ENCODE results near the gene SST.
"Not testable (repeated sequence)": the region's sequence is repeated elsewhere in the genome, so short reads cannot be mapped to it uniquely, and the experiment has no call there.

The SST gene

GRCh38 chr3:187681756-187682155, 11.6 kb upstream of the SST start:
- DNase-seq = not testable (repeated sequence)

DNA sequence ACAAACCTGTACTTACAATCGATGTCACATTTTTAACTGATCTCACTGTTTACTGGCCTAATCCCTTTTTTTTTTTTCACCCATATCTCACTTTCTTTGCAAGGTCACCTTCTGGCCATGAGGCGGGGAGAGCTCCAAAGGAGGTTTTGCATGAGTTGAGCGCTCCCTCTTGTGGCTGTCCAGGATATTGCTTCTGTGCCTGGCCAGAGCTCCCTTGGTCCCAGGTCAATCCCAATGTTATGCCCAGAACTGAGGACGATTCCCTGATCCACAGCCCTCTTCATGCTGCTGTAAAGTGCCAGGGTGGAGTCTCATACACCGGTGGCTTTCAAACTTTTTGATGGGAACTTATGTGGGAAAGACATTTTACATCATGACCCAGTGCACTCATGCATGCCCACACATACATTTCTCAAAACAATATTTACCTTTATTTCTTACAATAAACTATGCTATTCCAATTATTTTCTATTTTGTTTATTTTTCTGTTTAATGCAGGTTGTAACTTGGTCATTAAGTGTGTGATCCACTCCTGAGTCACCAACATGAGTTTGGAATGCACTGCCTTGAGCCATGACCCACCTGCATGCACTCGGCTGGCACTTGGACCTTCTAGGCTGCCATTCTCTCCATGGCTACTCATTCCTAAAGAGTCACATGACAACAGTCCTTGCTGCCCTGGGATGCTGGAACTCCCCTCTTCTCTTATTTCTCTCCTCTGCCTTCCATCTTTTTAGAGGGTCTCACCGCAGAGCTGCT, 9.6 kb upstream of the SST start:
- no peak for DNase-seq

DNA sequence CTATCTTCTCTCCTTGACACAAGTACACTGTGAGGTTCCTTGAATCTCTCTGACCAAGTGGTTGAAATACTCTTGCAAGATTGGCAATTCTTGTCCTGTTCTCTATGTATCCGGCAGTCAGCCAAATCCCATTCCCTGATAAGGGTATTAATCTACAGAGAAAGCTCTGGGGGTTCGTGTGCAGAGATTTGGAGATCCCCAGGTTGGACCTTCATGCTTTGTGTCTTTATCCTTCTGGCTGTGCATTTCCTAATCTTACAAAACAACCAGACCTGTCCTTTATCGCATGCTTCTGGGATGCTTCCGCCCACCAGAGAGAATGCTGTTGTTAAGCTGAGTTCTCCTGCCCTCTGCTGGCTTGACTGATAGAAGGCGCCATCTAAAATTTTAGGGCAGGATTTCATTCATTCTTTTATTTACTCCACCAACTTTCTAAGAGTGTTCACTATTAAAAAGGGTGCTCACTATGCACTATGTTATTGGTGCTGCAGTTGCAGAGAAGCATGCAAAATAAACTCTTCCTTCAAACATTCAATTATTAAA, 8.6 kb upstream of the SST start:
- DNase-seq = no peak

DNA sequence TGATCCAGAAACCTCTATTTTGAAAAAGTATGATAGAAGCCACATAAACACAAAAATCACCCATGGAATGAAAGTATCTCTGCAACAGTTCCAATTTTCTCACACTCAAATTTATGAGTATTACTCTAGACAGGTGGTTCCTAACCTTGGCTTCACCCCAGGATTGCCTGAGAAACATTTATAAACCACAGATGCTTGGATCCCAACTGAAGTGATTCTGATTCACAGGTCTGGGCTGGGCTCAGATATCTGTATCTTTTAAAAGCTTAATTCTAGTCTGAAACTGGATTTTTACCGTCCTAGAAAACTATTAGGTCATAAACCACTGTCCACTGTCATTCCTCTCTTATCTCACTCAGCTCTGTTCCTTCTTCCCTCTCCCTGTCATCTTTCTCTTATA, 7.4 kb upstream of the SST start:
- no peak for DNase-seq

DNA sequence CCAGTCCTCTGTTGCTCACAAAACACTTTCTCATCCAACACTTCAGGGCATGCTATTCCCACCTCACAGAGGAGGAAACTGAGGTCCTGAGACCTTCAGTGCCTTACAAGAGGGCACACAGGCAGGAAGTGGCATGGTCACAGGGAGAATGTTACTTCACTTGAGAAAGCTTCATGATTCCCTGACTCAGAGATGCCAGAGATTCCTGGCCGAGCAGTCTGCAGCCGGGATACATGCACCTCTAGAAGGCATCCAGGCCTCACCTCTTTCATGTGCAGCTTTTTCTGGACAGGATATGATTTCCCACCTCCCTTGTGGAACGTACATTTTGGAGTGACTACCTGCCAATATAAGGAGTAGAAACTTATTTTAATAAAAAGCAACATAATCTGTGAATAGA, 2.8 kb upstream of the SST start:
- DNase-seq = no peak

GRCh38 chr3:187667526-187667925, 2.7 kb downstream of the SST start:
- DNase-seq = no peak

- DNase-seq = no peak
These were observed 4.3 kb downstream of the SST start for GRCh38 chr3:187665764-187666402.

DNA sequence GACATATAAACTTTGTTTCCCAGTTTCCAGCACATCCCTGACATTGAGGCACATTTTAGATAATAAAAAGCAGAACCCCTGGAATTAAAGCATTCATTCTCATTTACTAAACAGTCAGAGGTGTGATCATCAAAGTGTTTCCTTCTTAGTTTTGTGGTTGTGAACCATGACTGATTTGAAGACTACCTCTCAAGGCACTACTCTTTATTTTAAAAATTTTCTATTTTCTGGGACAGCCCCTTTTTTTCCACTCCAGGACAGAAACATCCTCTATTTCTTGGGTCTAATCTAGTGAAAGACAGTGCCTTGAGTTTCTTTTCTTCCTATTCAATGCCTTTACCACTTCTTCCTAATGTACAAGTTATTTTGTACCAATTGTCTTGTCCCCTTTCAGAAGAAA, 5.2 kb downstream of the SST start:
- DNase-seq = no peak

DNA sequence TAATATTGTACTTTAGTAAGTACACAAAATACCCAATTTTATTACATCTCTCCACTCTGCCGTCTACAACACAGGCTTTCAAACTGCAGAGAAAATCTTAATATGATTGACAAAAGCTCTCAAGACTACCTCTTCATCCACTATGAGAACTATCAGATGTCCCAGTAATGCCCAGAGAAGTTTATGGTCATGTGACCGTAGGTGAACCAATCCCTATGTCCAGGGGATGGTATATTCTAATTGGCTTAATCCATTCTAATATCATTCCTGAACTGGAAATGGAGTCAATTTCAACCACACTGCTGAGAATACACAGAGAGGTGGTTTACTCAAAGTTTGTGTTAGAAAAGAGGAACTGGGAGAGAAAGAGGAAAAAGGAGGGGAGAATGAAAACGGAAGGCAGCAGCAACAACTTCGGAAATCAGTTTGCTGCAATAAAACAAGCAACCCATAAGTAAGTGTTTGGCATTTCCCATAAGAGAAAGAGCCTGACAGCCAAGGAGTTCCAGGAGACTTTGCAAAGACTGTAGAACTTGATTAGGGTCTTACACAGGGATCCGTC, 7.3 kb downstream of the SST start:
- no peak for DNase-seq

GRCh38 chr3:187661267-187661666, 8.9 kb downstream of the SST start:
- DNase-seq = no peak

DNA sequence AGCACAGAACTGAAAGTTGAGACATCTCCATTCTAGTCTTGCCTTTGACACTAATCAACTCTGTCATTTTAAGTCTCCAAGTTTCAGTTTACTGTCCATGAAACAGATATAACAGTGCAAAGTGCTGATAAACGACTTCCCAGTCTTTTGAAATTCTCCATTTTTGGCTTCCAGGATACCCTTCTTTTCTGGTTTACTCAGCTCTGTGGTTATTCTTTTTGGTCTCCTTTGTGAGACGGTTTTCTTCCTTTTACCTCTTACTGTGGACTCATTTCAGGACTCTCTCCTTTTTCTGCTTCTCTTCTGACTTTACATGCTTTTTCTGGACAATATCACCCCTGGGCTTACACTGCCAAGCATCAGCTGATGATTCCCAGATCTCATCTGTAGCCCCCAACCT, 18.9 kb downstream of the SST start:
- DNase-seq = no peak

DNA sequence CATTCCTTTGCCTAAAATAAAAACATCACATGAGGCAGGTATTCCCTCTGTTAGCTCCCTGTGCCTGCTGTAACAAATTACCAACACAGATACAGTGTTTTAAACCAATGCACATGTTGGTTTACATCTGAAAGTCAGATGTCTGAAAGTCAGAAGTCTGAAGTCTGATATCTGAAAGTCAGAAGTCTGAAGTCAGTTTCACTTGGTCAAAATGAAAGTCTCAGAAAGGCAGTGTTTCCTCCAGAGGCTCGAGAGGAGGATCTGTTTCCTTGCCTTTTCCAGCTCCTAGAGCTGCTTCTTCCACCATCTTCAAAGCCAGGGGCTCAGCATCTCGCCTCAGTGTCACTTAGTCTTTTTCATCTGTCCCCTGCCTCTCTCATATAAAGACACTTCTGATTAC, 22.0 kb downstream of the SST start:
- DNase-seq = no peak

DNA sequence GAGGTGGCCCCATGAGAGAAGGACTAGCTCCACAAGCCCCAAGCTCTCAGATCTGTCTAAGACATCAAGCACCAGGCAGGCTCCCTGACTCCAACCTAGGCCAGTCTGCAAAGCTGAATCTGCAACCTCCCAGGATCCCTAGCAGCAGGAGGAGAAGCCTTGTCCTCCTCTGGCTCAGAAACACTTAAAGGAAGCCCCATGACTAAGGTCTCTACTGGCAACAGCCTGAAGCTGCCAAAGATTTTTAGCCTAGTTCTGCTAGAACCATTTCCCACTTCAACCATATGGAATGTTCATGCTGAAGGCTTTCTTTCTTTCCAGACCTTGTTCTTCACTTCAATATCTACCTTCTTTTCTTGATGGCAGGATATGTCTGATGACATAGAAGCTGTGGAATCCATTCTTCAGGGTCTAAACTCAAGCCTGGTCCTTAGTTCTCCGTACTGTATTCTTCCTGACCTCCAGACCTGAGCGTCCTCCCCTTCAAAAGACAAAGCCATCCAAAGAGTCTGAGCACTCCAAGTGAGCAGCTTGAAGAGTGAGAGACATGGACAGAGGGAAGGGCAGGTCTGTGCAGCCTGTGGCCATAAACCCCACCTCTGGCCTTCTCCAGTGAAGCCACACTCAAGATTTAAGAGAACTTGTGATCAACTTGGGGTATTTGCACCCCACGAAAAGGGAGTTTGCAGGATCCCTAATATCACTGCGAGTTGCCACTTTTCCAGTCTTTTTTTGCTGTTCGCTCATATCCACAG, 23.1 kb downstream of the SST start:
- no peak for DNase-seq

DNA sequence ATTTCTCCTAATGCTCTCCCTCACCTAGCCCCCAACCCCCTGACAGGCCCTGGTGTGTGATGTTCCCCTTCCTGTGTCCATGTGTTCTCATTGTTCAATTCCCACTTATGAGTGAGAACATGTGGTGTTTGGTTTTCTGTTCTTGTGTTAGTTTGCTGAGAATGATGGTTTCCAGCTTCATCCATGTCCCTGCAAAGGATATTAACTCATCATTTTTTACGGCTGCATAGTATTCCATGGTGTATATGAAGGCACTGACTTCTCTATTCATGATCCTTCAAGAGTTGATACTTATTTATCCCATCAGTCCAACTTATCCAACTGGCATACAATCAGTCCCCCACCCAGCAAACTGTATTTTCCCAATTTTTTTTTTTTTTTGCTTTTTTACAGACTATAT, 24.8 kb downstream of the SST start:
- not testable (repeated sequence) for DNase-seq

DNA sequence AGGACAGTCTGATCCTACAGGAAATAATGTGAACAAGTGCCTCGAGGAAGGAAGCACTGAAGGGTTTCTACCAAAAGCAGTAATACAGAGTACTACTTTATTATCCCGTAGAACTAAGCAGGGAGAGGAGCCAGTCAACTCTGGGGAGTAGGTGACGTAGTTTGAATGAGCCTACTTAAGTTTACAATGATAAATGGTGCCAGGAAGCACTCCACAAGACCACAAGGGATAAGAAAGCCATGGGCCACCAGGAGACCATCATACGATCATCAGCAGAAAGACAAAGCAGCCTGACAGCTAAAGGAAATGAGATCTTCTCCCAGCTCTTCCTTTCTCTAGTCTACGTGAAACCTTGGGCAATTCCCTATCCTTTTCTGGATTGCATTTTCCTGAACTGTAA, 27.3 kb downstream of the SST start:
- DNase-seq = no peak

- DNase-seq = no peak
These were observed 28.7 kb downstream of the SST start for GRCh38 chr3:187641320-187642016.

GRCh38 chr3:187640569-187641059, 29.6 kb downstream of the SST start:
- DNase-seq = no peak

- no peak for DNase-seq
These were observed 30.1 kb downstream of the SST start for GRCh38 chr3:187639927-187640568.

DNA sequence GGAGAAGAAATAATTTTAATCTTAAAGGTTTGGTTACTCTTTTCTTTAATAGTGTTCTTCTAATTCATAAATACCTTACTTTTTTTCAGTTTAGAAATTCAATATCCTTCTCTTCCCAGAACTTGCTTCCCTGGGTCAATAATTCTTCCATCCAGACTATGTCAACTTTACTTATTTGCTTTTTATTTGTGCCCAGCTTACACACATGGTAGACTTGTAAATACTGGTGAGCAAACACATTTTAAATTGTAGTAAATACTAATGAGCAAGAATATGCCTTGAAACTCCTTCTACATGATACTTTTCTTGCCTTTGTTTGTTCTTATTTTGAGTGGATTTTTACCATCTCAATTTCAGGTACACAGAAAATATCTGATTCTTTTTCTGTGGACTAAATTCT, 33.7 kb downstream of the SST start:
- DNase-seq = no peak

GRCh38 chr3:187630404-187630803, 39.8 kb downstream of the SST start:
- DNase-seq = no peak

DNA sequence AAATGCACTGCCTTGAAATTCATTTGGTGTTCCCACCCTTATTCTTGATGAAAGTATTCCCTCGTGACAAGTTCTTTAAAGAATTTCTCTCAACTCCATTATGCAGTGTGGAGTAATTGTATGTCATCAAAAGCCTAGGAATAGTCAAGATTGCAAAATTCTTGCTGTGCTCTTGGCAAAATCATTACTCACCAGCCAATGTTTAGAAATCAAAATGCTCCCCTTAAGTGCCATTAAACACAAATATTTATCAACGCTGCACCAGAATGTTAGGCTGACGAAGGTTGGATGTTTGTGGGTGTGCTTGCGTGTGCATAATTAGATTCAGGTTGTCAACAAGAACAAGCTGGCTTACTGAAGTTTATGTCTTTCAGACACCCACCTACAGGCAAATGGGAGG, 40.5 kb downstream of the SST start:
- DNase-seq = no peak

DNA sequence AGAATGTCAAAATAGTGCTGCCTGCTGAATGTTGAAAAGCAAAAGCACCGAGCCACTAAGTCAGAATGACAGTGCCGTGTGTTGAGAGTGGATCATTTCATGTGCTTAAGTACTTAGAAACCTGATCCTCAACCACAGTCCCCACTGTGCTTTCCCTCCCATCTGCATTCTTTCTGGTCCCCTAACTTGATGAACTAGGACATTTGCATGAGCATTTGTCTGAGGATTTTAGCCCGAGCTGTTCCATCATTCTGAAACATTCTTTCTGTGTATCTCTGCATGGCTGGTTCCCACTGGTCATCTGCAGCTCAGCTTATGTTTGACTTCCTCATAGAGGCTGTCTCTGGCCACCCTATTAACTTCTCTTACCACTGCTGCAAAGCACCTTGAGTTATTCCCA, 42.0 kb downstream of the SST start:
- no peak for DNase-seq

All from NCI-H1048 (cell line).